GM10266 (cell line): ENCODE measurements around the gene ARID5B.

Experiments used
- DNase-seq: peaks from one replicate; pipeline ENCODE4 v3.0.0; 2012; ENCODE audit errors: extremely low spot score
- CTCF ChIP-seq: IDR thresholded peaks from 2 replicates; pipeline ENCODE4 v1.5.1; 2012; ENCODE audit warnings: mild to moderate bottlenecking, low read depth; ENCODE audit not compliant: control insufficient read depth, insufficient read depth; ENCODE audit errors: missing control alignments

The ARID5B gene

GRCh38 chr10:62068464-62068863 is 167.0 kb downstream of the ARID5B start:
- TF ChIP-seq CTCF: no peak
- no peak for DNase-seq

- TF ChIP-seq CTCF: no peak
- DNase-seq: no peak
These were observed 168.1 kb downstream of the ARID5B start for GRCh38 chr10:62069452-62070178.

- no peak for DNase-seq
These were observed 170.4 kb downstream of the ARID5B start for GRCh38 chr10:62071846-62072281.

GRCh38 chr10:62072901-62073300 is 171.4 kb downstream of the ARID5B start:
- no peak for TF ChIP-seq CTCF

More at GRCh38 chr10:62071846-62072281, 170.4 kb downstream of the ARID5B start:
- no peak for TF ChIP-seq CTCF

GRCh38 chr10:62073429-62073828 is 171.9 kb downstream of the ARID5B start:
- no peak for TF ChIP-seq CTCF

More at GRCh38 chr10:62072901-62073300, 171.4 kb downstream of the ARID5B start:
- DNase-seq: no peak

GRCh38 chr10:62075414-62075813 is 173.9 kb downstream of the ARID5B start:
- DNase-seq: no peak

More at GRCh38 chr10:62073429-62073828, 171.9 kb downstream of the ARID5B start:
- DNase-seq: no peak

GRCh38 chr10:62075912-62076311 is 174.4 kb downstream of the ARID5B start:
- no peak for DNase-seq
- no peak for TF ChIP-seq CTCF

More at GRCh38 chr10:62075414-62075813, 173.9 kb downstream of the ARID5B start:
- no peak for TF ChIP-seq CTCF
